ENCODE measurements around the gene RRBP1. TPM values are rescaled to one million over a fixed set of nuclear protein-coding genes. Genes with fewer than 3 reads are reported as not detected.

RRBP1 gene
- total RNA-seq, 1 experiment from 2014 or later = 45.3 TPM

GRCh38 chr20:17668432-17668831 lies 13.6 kb downstream of the RRBP1 start:
- intact Hi-C loops (cut with micrococcal nuclease; ENCODE audit: unreplicated experiment) = no loop called here
- Mint-ChIP-seq H3K9me3 (ENCODE audit: low read depth, unreplicated experiment) (no peaks in the 10 kb centered on the region), H3K27me3 (ENCODE audit: unreplicated experiment) (no peaks in the 10 kb centered on the region), H3K4me1 (ENCODE audit: low read depth, unreplicated experiment) (peaks cover 11% of the 10 kb centered on the region), H3K36me3 (ENCODE audit: insufficient read depth, unreplicated experiment) (peaks cover 7% of the 10 kb centered on the region), H3K27ac (ENCODE audit: unreplicated experiment) (no peak overlapping the region), H3K4me3 (ENCODE audit: low read depth, unreplicated experiment) (no peak overlapping the region)
- BruUV-seq (replicated peaks) = no TSS peak
- CTCF ChIA-PET = no interaction called here
- no peak for TF ChIP-seq CTCF (IDR thresholded peaks at IDR 0.05; ENCODE audit: unreplicated experiment)
- no peak for DNase-seq

- Mint-ChIP-seq H3K9me3 (ENCODE audit: low read depth, unreplicated experiment) (no peaks in the 10 kb centered on the region), H3K27ac (ENCODE audit: unreplicated experiment) (no peak overlapping the region), H3K27me3 (ENCODE audit: unreplicated experiment) (no peaks in the 10 kb centered on the region), H3K36me3 (ENCODE audit: insufficient read depth, unreplicated experiment) (peaks cover 7% of the 10 kb centered on the region), H3K4me3 (ENCODE audit: low read depth, unreplicated experiment) (no peak overlapping the region), H3K4me1 (ENCODE audit: low read depth, unreplicated experiment) (peaks cover 11% of the 10 kb centered on the region)
- DNase-seq = no peak
- intact Hi-C loops (cut with micrococcal nuclease; ENCODE audit: unreplicated experiment) = no loop called here
- TF ChIP-seq CTCF (IDR thresholded peaks at IDR 0.05; ENCODE audit: unreplicated experiment) = no peak
- CTCF ChIA-PET = no interaction called here
- BruUV-seq (replicated peaks) = no TSS peak
Measured at GRCh38 chr20:17667445-17667844, 14.6 kb downstream of the RRBP1 start.

- BruUV-seq (replicated peaks) = no TSS peak
Measured at GRCh38 chr20:17666481-17666880, 15.6 kb downstream of the RRBP1 start.

GRCh38 chr20:17665756-17666155 lies 16.3 kb downstream of the RRBP1 start:
- intact Hi-C loops (cut with micrococcal nuclease; ENCODE audit: unreplicated experiment) = no loop called here
- Mint-ChIP-seq H3K9me3 (ENCODE audit: low read depth, unreplicated experiment) (no peaks in the 10 kb centered on the region), H3K4me1 (ENCODE audit: low read depth, unreplicated experiment) (peaks cover 4% of the 10 kb centered on the region), H3K27ac (ENCODE audit: unreplicated experiment) (no peak overlapping the region), H3K27me3 (ENCODE audit: unreplicated experiment) (no peaks in the 10 kb centered on the region), H3K36me3 (ENCODE audit: insufficient read depth, unreplicated experiment) (peaks cover 6% of the 10 kb centered on the region), H3K4me3 (ENCODE audit: low read depth, unreplicated experiment) (no peak overlapping the region)
- TF ChIP-seq CTCF (IDR thresholded peaks at IDR 0.05; ENCODE audit: unreplicated experiment) = no peak
- DNase-seq = no peak
- CTCF ChIA-PET = no interaction called here
- no TSS peak for BruUV-seq (replicated peaks)

More at GRCh38 chr20:17666481-17666880, 15.6 kb downstream of the RRBP1 start:
- CTCF ChIA-PET = no interaction called here
- Mint-ChIP-seq H3K27ac (ENCODE audit: unreplicated experiment) (no peak overlapping the region), H3K4me3 (ENCODE audit: low read depth, unreplicated experiment) (no peak overlapping the region), H3K27me3 (ENCODE audit: unreplicated experiment) (no peaks in the 10 kb centered on the region), H3K9me3 (ENCODE audit: low read depth, unreplicated experiment) (no peaks in the 10 kb centered on the region), H3K36me3 (ENCODE audit: insufficient read depth, unreplicated experiment) (peaks cover 7% of the 10 kb centered on the region), H3K4me1 (ENCODE audit: low read depth, unreplicated experiment) (peaks cover 11% of the 10 kb centered on the region)
- TF ChIP-seq CTCF (IDR thresholded peaks at IDR 0.05; ENCODE audit: unreplicated experiment) = no peak
- intact Hi-C loops (cut with micrococcal nuclease; ENCODE audit: unreplicated experiment) = no loop called here
- no peak for DNase-seq

All from Calu3 (cell line).